GM12874 (cell line): ENCODE measurements around the gene CDC42SE2.

Experiments used
- CTCF ChIP-seq: IDR thresholded peaks from 2 replicates; pipeline ENCODE4 v1.5.1; 2011; ENCODE audit warnings: low read depth, mild to moderate bottlenecking, control low read depth, low read length, moderate library complexity; ENCODE audit not compliant: insufficient read depth

The CDC42SE2 gene

DNA sequence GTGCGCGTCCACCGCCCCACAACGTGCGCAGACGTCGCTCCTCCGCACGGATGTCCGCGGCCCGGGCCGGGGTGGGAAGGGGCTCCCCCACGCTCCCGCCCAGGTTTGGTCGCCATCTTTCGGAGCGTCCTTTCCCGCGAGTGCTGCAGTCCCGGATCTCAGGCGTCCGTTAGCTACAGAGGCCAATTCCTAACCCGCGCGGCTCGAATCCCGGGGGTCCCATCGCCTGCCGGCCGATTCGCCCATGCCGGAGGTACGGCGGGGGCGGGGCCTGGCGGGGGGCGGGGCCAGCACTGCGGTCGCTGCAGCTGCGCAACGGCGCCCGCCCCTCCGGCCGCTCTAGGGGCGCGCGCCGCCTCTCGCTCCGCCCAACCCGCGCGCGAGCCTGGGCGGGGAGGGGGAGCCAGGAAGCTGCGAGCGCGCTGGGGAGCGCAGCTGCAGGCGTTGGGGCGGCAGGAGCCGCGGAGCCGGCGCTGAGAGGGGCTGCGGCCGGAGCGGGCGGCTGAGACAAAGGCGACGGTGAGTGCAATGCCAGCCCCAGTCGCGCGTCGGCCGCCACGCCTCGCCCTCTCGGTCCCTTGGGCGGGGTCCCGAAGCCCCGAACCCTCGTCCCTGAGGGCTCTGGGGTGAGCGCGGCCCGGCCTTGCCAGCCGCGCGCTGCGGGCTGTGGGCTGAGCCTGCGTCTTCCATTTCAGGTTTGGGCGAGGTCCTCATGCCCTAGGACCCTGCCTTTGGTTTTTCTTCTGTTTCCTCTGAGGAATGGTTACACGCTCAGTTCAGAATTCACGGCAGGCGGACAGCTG lies at the start of gene CDC42SE2:
Gene CDC42SE2, plus strand, starts transcription at position 406 of the 803 bp plus-strand sequence. CDS start 95,441 bp downstream, outside the sequence.
- TF ChIP-seq CTCF, result no peak

GRCh38 chr5:131214609-131215227 lies 49.1 kb upstream of the CDC42SE2 start:
- TF ChIP-seq CTCF, result no peak

DNA sequence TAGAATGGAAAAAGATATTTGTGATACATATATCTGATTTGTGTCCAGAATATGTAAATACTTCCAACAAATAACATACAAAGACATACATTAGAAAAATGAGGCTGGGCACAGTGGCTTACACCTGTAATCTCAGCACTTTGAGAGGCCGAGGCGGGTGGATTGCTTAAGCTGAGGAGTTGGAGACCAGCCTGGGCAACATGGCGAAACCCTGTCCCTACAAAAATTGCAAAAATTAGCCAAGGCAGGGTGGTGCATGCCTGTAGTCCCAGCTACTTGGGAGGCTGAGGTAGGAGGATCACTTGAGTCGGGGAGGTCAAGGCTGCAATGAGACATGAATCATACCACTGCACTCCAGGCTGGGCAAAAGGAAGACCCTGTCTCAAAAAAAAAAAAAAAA lies 46.1 kb upstream of the CDC42SE2 start:
- TF ChIP-seq CTCF, result no peak

- no peak for TF ChIP-seq CTCF
These were observed 45.5 kb upstream of the CDC42SE2 start for GRCh38 chr5:131218392-131218791.

DNA sequence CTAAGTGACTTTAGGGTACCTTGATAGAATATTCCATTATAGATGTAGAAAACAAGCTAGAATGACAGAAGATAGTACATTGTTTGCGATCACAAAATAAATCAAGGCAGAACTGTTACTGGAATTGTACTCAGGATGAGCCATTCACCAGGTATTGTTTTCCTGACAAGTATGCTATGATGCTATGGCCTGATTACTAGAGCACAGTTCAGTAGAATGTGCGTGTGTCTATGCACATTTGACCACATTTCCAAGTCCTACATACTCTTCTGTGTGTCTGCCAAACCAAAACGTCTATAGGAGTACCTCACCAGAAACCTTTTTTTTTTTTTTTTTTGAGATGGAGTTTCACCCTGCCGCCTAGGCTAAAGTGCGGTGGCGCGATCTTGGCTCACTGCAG lies 43.3 kb upstream of the CDC42SE2 start:
- TF ChIP-seq CTCF, result no peak

DNA sequence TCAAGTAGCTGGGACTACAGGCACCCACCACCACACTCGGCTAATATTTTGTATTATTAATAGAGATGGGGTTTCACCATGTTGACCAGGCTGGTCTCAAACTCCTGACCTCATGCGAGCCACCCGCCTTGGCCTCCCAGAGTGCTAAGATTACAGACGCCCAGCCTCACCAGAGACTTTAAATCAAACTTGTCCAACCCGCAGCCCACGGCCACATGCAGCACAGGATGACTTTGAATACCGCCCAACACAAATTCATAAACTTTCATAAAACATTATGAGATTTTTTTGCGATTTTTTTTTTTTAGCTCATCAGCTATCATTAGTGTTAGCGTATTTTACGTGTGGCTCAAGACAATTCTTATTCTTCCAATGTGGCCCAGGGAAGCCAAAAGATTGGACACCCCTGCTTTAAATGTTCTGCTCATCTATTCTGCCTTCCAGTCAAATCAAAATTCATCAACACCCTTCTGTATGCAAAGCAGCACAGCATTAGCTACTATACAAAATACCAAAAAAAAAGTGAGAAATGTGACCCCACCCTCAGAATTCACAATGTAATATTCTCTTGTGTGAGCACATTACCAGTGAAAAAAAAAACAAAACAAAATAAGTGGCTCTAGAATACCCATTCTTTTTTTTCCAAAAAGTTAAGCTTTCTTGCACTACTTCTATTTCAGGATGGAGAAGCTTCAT lies 42.7 kb upstream of the CDC42SE2 start:
- no peak for TF ChIP-seq CTCF

GRCh38 chr5:131221888-131222287 lies 42.0 kb upstream of the CDC42SE2 start:
- no peak for TF ChIP-seq CTCF
